SH-SY5Y (cell line): ENCODE measurements around the gene RBM19.

Source experiments
- GATA2 ChIP-seq: IDR thresholded peaks from 2 replicates; pipeline ENCODE4 v1.6.1; 2011; ENCODE audit warnings: mild to moderate bottlenecking, low read depth, low read length
- GATA3 ChIP-seq: IDR thresholded peaks from 2 replicates; pipeline ENCODE4 v1.6.1; 2011; ENCODE audit warnings: low read depth, mild to moderate bottlenecking, low read length, moderate library complexity

GRCh38 chr12:113766879-113767878 lies 198.9 kb downstream of the RBM19 start:
- TF ChIP-seq GATA2 (no peak), GATA3 (no peak)
